ENCODE results near the gene FBP1.
A peak's percentile ranks its signal among the peaks of the same experiment; 100 is the strongest.
"Not testable (repeated sequence)": the region's sequence is repeated elsewhere in the genome, so short reads cannot be mapped to it uniquely, and the experiment has no call there.

Gene FBP1

GRCh38 chr9:94612071-94612470 lies 27.2 kb downstream of the FBP1 start:
- DNase-seq: no peak

- DNase-seq: no peak
Observed at GRCh38 chr9:94611638-94612068, 27.7 kb downstream of the FBP1 start.

GRCh38 chr9:94610181-94610606 lies 29.1 kb downstream of the FBP1 start:
- DNase-seq: no peak

- DNase-seq: no peak
Observed at GRCh38 chr9:94607423-94607691, 32.0 kb downstream of the FBP1 start.

GRCh38 chr9:94606646-94607422 lies 32.5 kb downstream of the FBP1 start:
- DNase-seq: no peak

GRCh38 chr9:94603259-94604160 lies 35.8 kb downstream of the FBP1 start:
- DNase-seq: peak; percentile 40

GRCh38 chr9:94602666-94603065 lies 36.7 kb downstream of the FBP1 start:
- DNase-seq: no peak

- no peak for DNase-seq
Observed at GRCh38 chr9:94600715-94601114, 38.6 kb downstream of the FBP1 start.

- DNase-seq: no peak
Observed at GRCh38 chr9:94600258-94600657, 39.1 kb downstream of the FBP1 start.

DNA sequence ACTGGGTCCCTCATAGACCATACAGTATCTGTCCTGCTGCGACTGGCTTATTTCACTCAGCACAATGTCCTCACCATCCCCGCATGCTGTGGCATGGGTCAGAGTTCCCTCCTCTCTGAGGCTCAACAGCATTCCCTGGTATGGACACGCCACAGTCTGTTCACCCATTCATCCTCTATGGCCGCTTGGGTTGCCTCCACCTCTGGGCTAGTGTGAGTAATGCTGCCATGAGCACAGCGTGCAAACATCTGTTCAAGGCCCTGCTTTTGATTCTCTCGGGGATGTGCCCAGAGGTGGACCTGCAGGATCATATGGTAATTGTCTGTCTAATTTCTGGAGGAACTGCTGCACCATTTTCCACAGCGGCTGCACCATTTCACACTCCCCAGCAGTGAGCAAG lies 40.2 kb downstream of the FBP1 start:
- DNase-seq: no peak

- no peak for DNase-seq
Observed at GRCh38 chr9:94593459-94594345, 45.6 kb downstream of the FBP1 start, which contains the start of gene FBP2. Gene FBP2 (minus strand): TSS chr9:94593824. CDS start chr9:94593726, 98 bp downstream.

- not testable (repeated sequence) for DNase-seq
Observed at GRCh38 chr9:94592683-94593082, 46.6 kb downstream of the FBP1 start.

DNA sequence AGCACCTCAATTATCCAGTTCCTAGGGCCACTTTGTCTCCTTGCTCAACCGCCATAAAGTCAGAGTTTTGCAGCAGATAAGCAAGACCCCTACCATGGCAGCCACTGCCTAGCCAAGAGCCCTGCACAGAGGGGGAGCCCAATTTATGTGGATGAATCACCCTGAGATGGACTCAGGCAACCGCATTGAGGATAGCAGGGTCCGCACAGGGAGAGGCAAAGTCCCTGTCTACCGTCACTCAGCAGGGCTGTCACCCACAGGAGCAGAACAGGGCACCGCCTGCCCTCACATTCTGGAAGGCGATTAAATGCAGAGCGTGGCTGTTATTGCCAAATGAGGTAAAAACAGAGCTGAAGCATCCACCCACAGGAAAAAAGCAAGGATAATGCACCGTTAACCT lies 47.4 kb downstream of the FBP1 start:
- no peak for DNase-seq

GRCh38 chr9:94591046-94591545 lies 48.2 kb downstream of the FBP1 start:
- DNase-seq: not testable (repeated sequence)

- DNase-seq: no peak
Observed at GRCh38 chr9:94588681-94589080, 50.6 kb downstream of the FBP1 start.

DNA sequence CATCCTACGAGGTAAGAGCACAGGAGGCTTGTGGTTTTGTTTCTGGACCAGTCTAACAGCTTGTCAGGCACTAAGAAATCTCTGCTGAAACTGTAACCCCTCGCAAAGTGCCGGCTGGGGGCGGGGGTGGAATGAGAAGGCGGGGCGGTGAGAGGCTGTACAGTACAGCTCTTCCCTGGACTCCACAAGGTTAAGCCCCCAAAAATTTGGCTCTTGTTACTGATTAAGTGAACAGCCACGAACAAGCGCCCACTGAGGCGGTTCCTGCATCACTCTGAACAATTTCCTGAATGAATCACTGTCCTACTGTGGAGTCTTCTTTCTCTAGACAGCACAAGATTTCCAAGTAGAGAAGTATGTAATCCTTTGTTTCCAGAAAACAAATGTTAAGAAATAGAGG lies 52.5 kb downstream of the FBP1 start:
- no peak for DNase-seq

GRCh38 chr9:94586316-94586715 lies 53.0 kb downstream of the FBP1 start:
- no peak for DNase-seq

DNA sequence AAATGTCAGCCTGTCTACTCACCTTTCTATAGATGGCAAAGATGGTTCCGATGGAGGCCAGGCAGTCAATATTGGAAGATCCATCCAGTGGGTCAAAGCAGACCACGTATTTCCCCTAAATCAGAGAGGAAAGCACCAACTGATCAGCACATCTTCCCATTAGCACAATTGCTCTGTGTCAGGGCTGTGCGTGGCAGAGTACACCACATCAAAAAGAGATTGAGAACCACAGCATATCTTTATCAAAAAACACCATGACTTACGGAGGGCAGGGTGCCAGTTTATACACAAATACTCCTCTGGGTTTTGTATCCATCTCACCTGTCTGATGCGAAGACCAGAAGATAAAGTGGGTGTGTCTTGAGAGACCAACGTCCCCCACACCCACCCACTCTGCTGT lies 54.8 kb downstream of the FBP1 start:
- no peak for DNase-seq

- no peak for DNase-seq
Observed at GRCh38 chr9:94581728-94582127, 57.6 kb downstream of the FBP1 start.

DNA sequence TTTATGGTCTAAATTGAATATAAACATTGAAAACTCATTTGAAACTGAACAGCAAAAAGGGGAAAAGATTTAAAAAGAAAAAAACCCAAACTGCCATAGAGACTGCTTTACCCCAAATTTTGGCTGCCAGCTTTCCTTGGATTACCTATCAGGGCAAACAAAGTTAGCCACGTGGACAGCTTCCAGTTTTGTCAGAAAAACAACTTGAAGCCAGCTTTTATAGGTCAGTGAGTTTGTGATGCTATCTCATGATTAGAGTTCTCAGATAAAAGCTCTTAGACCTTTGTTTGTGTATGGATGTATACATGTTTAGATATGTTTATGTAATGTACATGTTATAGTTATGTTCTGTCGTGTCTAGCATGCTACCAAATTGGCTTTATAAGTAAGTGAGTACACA lies 61.7 kb downstream of the FBP1 start:
- no peak for DNase-seq

DNA sequence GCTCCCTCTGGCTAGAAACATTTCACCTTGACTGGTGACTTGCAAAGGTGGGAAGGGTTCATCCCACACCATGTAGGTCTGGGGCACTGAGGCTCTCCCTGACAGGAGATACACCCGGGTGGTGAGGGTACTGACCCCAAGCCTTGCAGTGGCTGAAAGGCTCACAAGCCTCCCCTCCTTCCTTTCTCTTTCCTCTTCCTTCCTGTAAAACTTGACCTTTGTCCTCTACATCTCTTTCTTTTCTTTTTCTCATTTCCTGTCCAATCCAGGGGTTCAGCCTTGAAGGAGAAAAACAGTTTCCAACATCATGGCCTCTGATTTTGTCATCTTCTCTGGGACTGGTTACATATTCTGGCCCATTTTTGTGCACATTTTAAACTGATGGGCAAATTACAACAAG lies 62.3 kb downstream of the FBP1 start:
- DNase-seq: no peak

- no peak for DNase-seq
Observed at GRCh38 chr9:94576131-94576530, 63.2 kb downstream of the FBP1 start.
